GM21529 (cell line): Measurements from ENCODE around the gene CHCHD4.

Experiments used
- ATAC-seq: cut with Tn5 transposase; IDR thresholded peaks from one replicate; pipeline ENCODE4 v1.9.1; 2021; ENCODE audit not compliant: unreplicated experiment

Gene CHCHD4

DNA sequence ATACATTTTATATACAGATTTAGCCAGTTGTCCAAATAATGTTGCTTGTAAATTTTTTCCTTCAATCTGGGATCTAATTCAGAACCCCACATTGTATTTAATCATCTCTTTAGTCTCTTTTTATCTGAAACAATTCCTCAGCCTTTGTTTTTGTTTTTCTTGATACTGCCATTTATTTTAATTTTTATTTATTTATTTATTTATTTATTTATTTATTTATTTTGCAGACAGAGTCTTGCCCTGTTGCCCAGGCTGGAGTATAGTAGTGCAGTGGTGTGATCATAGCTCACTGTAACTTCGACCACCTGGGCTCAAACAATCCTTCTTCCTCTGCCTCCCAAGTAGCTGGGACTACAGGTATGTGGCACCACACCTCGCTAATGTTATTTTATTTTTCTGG is 61.5 kb downstream of the CHCHD4 start:
- no peak for ATAC-seq
